ENCODE results near the gene SPOCK1. TPM values are rescaled to one million over a fixed set of nuclear protein-coding genes. Genes with fewer than 3 reads are reported as not detected.

Gene SPOCK1
- total and polyA plus RNA-seq, 2 of the 13 experiments (the other 11 are each of a cell fraction or from before 2014, with no cell fraction given) = 0.18 to 0.29 TPM

DNA sequence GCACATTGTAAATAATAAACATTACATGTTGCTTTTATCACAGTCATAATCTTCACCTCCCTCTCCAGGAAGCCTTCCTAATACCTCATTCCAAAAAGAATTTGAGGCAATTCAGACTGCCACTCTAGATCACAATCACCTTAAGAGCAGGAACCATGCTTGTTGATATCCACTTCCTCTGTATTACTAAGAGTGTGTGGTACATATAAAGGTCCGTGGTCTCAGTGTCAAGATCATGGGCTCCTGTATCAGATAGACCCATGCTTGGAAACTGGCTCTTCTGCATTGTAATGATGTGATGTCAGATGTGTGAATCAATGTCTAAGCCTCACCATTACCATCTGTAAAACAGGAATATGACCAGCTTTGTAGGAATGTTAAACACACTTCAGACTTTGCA is 114.1 kb downstream of the SPOCK1 start:
- Histone ChIP-seq H3K4me2 (ENCODE audit: low read depth, low read length) (no peak overlapping the region), H3K4me1 (ENCODE audit: insufficient read depth, low read length) (no peaks in the 10 kb centered on the region), H4K20me1 (ENCODE audit: insufficient read depth, low read length) (no peaks in the 10 kb centered on the region), H3K9ac (ENCODE audit: insufficient read depth, low read depth, low read length) (no peak overlapping the region), H3K9me3 (ENCODE audit: low read length) (peaks cover 34% of the 10 kb centered on the region), H3K4me3 (replicated peaks in 1 of 3; ENCODE audit: insufficient read depth in 1 of 3, low read depth in 2 of 3, low read length in 3 of 3) (no peak overlapping the region), H3K36me3 (replicated peaks in 1 of 2; ENCODE audit: control insufficient read depth in 1 of 2, insufficient read depth in 2 of 2, low read length in 2 of 2) (no peaks in the 10 kb centered on the region), H3K27ac (ENCODE audit: extremely low read length, insufficient read depth, low read length) (no peak overlapping the region), H2AFZ (ENCODE audit: low read length) (no peak overlapping the region), H3K79me2 (ENCODE audit: insufficient read depth, low read length) (no peaks in the 10 kb centered on the region), H3K27me3 (ENCODE audit: control insufficient read depth in 1 of 2, insufficient read depth in 2 of 2, low read length in 2 of 2) (no peaks in the 10 kb centered on the region)
- TF ChIP-seq NPAS2 (CRISPR knock-in tag; IDR thresholded peaks at IDR 0.05; ENCODE audit: borderline replicate concordance) = no peak
- no peak for TF ChIP-seq HOXA5 (CRISPR knock-in tag; IDR thresholded peaks at IDR 0.05)
- TF ChIP-seq IRF2 (CRISPR knock-in tag; IDR thresholded peaks at IDR 0.05) = no peak
- no peak for TF ChIP-seq ZBTB38 (CRISPR knock-in tag; IDR thresholded peaks at IDR 0.05)
- no peak for TF ChIP-seq ATAD3A (CRISPR knock-in tag; IDR thresholded peaks at IDR 0.05)
- TF ChIP-seq ZNF850 (CRISPR knock-in tag; conservative IDR thresholded peaks at IDR 0.05) = no peak
- TF ChIP-seq, protein P1, sequence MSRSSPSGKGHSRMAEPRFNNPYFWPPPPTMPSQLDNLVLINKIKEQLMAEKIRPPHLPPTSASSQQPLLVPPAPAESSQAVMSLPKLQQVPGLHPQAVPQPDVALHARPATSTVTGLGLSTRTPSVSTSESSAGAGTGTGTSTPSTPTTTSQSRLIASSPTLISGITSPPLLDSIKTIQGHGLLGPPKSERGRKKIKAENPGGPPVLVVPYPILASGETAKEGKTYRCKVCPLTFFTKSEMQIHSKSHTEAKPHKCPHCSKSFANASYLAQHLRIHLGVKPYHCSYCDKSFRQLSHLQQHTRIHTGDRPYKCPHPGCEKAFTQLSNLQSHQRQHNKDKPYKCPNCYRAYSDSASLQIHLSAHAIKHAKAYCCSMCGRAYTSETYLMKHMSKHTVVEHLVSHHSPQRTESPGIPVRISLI (CRISPR knock-in tag; IDR thresholded peaks at IDR 0.05; ENCODE audit: borderline replicate concordance) = no peak
- no peak for TF ChIP-seq ZNF562 (CRISPR knock-in tag; IDR thresholded peaks at IDR 0.05; ENCODE audit: borderline replicate concordance)
- TF ChIP-seq ZEB1 (IDR thresholded peaks at IDR 0.05; ENCODE audit: insufficient replicate concordance, low read depth) = no peak
- TF ChIP-seq, protein P2, sequence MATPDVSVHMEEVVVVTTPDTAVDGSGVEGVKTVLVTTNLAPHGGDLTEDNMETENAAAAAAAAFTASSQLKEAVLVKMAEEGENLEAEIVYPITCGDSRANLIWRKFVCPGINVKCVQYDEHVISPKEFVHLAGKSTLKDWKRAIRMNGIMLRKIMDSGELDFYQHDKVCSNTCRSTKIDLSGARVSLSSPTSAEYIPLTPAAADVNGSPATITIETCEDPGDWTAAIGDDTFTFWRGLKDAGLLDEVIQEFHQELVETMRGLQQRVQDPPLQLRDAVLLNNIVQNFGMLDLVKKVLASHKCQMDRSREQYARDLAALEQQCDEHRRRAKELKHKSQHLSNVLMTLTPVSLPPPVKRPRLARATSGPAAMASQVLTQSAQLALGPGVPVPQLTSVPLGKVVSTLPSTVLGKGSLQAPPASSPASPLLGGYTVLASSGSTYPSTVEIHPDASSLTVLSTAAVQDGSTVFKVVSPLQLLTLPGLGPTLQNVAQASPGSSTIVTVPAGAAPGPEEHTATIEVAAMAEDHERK (CRISPR knock-in tag; IDR thresholded peaks at IDR 0.05; ENCODE audit: low read depth) = no peak
- TF ChIP-seq ZNF841 (CRISPR knock-in tag; IDR thresholded peaks at IDR 0.05; ENCODE audit: borderline replicate concordance) = no peak
- BruUV-seq (replicated peaks) = no TSS peak
- CTCF ChIA-PET (ENCODE audit: low intra/inter-chr PET ratio, low total read pairs) = no interaction called here
- POLR2A ChIA-PET = no interaction called here
- intact Hi-C loops (cut with micrococcal nuclease; ENCODE audit: unreplicated experiment) (no loop called here), in situ Hi-C loops (cut with HindIII; ENCODE audit: extremely low pct_ligation_motif_present, low pct_unique_long_range_greater_than_20kb) (no loop called here)
- 0% methylated on average over 1 of the region's 1 CpG for WGBS (ENCODE audit: low lambda C conversion rate)
- ATAC-seq = no peak
- no peak for FAIRE-seq
- no peak for DNase-seq (ENCODE audit: low spot score)
